Measurements from ENCODE around the gene GRB2.

DNA sequence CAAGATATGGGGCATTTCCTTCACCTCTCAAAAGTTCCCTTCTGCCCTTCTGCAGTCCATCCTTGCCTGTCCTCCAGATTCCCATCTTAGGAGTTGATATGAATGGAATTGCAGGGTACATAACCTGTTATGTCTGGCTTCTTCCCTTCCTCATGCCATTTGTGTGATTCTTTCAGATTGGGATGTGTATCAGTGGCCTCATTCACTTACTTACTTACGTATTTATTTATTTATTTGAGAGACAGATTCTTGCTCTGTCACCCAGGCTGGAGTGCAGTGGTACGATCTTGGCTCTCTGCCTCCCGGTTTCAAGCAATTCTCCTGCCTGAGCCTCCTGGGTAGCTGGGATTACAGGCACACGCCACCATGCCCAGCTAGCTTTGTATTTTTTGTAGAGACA, 44.8 kb upstream of the GRB2 start:
- TF ChIP-seq EZH2 (IDR thresholded peaks at IDR 0.05; ENCODE audit: insufficient read depth, poor library complexity, severe bottlenecking) (no peak), EZH2phosphoT487 (IDR thresholded peaks at IDR 0.05; ENCODE audit: insufficient read depth, low read depth) (no peak)

Measured in GM23248 (cell line).